ENCODE results near the gene CHD5. TPM values are rescaled to one million over a fixed set of nuclear protein-coding genes. Genes with fewer than 3 reads are reported as not detected.
A peak's percentile ranks its signal among the peaks of the same experiment; 100 is the strongest.

The CHD5 gene
- total RNA-seq, 1 experiment from 2014 or later = 1.6 TPM

GRCh38 chr1:6144175-6144574 is 35.9 kb downstream of the CHD5 start:
- Histone ChIP-seq H3K79me2 (ENCODE audit: insufficient read depth, low read length) (no peaks in the 10 kb centered on the region), H2BK5ac (ENCODE audit: insufficient read length, low read length) (no peak overlapping the region), H4K5ac (ENCODE audit: insufficient read length, low read depth, low read length) (no peak overlapping the region), H3K14ac (ENCODE audit: insufficient read depth, low read length) (0 out of 2 replicates have a peak overlapping the region, but pooled peaks have one; percentile 63), H3K27me3 (ENCODE audit: insufficient read depth, low read length) (peaks cover 4% of the 10 kb centered on the region; the same call in 1 of the 2 replicates), H3K18ac (ENCODE audit: insufficient read length, low read depth, low read length) (peak overlapping the region; percentile 62), H4K91ac (ENCODE audit: insufficient read length, low read depth, low read length) (no peak overlapping the region), H3K4ac (ENCODE audit: low read depth, low read length) (peak overlapping the region; percentile 51; the same call in 1 of the 2 replicates), H2BK20ac (ENCODE audit: low read depth, low read length, poor library complexity, severe bottlenecking) (no peak overlapping the region), H3K79me1 (ENCODE audit: insufficient read depth, low read depth, low read length, poor library complexity, severe bottlenecking) (no peaks in the 10 kb centered on the region), H3K9ac (ENCODE audit: extremely low read depth, insufficient read length, low read length) (no peak overlapping the region), H3K23ac (ENCODE audit: insufficient read length, low read depth, low read length) (no peak overlapping the region), H3K9me3 (ENCODE audit: control insufficient read depth, low read depth, low read length) (no peaks in the 10 kb centered on the region), H3K4me1 (ENCODE audit: insufficient read depth, low read length) (no peaks in the 10 kb centered on the region), H2AFZ (ENCODE audit: low read length) (no peak overlapping the region), H2BK120ac (ENCODE audit: low read depth, low read length, poor library complexity, severe bottlenecking) (peak overlapping the region; percentile 63), H2BK12ac (ENCODE audit: insufficient read length, low read depth, low read length) (no peak overlapping the region), H3T11ph (ENCODE audit: low read length) (no peak overlapping the region), H3K4me2 (ENCODE audit: insufficient read depth, insufficient read length, low read length) (no peak overlapping the region), H4K20me1 (ENCODE audit: control insufficient read depth, insufficient read depth, insufficient read length) (no peaks in the 10 kb centered on the region), H2BK15ac (ENCODE audit: low read depth, low read length) (no peak overlapping the region), H2AK5ac (ENCODE audit: insufficient read length, low read length) (no peak overlapping the region), H3K56ac (ENCODE audit: insufficient read length, low read depth, low read length) (no peak overlapping the region), H3K27ac (ENCODE audit: insufficient read length, low read depth, low read length) (no peak overlapping the region), H3K23me2 (ENCODE audit: insufficient read length, low read depth, low read length, poor library complexity, severe bottlenecking) (peaks cover 7% of the 10 kb centered on the region), H4K8ac (replicated peaks; ENCODE audit: insufficient read length, low read depth, low read length) (no peak overlapping the region)
- peak overlapping the region in 2 of 3 experiments; percentile 47 to 70; a peak in 2 of 7 replicates for H3K27ac Mint-ChIP-seq
- H3K9me3 Mint-ChIP-seq = no peaks in the 10 kb centered on the region
- no peak overlapping the region for H3K4me3 Mint-ChIP-seq
- peaks cover 47% of the 10 kb centered on the region for H3K27me3 Mint-ChIP-seq (ENCODE audit: low read depth)
- H3K4me1 Mint-ChIP-seq = peaks cover 2 to 9% of the 10 kb centered on the region in 2 experiments; a peak in 2 of 4 replicates
- TF ChIP-seq CTCF (conservative IDR thresholded peaks at IDR 0.05) = no peak
- H3K36me3 Mint-ChIP-seq (ENCODE audit: insufficient read depth in 1 of 3, low read depth in 3 of 3) = no peaks in the 10 kb centered on the region
- no CpG with 5 or more reads among the region's 7 CpGs for WGBS (ENCODE audit: extremely low coverage, insufficient read length, low lambda C conversion rate)
- no peak for DNase-seq
